PFSK-1 (cell line): Measurements from ENCODE around the gene SEC61A1.

Source experiments
- FOXP2 ChIP-seq: optimal IDR thresholded peaks from 2 replicates; pipeline ENCODE3; 2011; ENCODE audit warnings: borderline replicate concordance, control low read depth, inconsistent platforms; ENCODE audit not compliant: insufficient read depth; ENCODE audit errors: extremely low read length, extremely low read depth
- POLR2AphosphoS5 ChIP-seq: IDR thresholded peaks from 2 replicates; pipeline ENCODE4 v1.6.1; 2012; ENCODE audit warnings: low read depth, mild to moderate bottlenecking, control low read depth, low read length, moderate library complexity
- SIN3A ChIP-seq: IDR thresholded peaks from 2 replicates; pipeline ENCODE4 v1.6.1; 2012; ENCODE audit warnings: mild to moderate bottlenecking, low read length, moderate library complexity, borderline replicate concordance; ENCODE audit not compliant: insufficient read depth
- TAF1 ChIP-seq: IDR thresholded peaks from 2 replicates; pipeline ENCODE4 v1.6.1; 2012; ENCODE audit warnings: low read length, control low read depth, borderline replicate concordance; ENCODE audit not compliant: insufficient read depth
- TF ChIP-seq, protein P1 (sequence below), 2 experiments: IDR thresholded peaks; 2 replicates each; pipeline versions ENCODE4 v1.6.1 to v1.8.0; 2011 to 2012; ENCODE audit warnings: low read depth in 2 of 2, low read length in 2 of 2, control low read depth in 1 of 2, inconsistent platforms in 1 of 2, mild to moderate bottlenecking in 1 of 2, moderate library complexity in 1 of 2; ENCODE audit not compliant: insufficient read depth in 1 of 2

The SEC61A1 gene

DNA sequence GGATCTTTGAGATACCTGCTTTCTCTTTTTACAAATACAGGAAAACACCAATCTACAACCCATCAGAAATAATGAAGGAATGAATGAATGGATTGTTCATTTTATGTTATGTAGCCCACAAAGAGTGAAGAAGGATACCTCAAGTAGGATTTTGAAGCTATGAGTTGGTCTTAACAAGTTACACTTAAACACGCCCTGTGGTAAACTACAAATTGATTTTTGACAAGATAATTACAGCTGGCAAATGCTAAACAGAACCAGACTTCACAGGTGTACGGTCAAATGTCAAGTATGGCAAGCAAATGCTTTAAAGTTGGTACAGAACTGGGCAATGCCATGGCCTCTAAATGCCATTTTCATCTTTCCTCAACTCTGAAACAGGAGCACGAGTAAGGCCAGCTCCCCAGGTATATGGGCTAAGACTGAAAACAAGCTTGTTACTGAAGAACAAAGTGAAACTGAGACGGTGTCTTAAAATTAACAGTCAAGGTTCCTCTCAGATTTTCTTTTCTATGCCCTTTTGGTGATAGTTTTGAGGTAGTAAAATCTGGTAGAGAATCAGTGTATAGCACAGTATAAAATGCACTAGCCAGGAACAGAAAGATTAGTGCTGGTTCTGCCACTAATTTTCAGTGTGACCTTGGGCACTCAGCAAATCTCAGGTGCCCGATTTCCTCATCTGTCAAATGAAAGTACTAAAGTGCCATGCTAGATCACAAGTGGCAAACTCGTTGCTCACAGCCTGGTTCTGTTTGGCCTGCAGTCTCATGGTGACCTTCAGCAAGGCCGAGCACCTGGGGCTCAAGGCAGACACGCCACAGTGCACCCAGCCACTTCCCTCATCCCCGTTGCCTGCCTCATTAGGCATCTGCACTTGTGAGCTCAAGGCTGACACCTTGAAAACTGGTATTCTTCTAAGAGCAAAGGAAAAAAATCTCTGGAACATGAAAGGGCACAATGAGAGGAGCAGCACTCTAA is 61.9 kb downstream of the SEC61A1 start:
- TF ChIP-seq FOXP2 (no peak), SIN3A (no peak), POLR2AphosphoS5 (no peak), TAF1 (no peak)
- TF ChIP-seq, protein P1, sequence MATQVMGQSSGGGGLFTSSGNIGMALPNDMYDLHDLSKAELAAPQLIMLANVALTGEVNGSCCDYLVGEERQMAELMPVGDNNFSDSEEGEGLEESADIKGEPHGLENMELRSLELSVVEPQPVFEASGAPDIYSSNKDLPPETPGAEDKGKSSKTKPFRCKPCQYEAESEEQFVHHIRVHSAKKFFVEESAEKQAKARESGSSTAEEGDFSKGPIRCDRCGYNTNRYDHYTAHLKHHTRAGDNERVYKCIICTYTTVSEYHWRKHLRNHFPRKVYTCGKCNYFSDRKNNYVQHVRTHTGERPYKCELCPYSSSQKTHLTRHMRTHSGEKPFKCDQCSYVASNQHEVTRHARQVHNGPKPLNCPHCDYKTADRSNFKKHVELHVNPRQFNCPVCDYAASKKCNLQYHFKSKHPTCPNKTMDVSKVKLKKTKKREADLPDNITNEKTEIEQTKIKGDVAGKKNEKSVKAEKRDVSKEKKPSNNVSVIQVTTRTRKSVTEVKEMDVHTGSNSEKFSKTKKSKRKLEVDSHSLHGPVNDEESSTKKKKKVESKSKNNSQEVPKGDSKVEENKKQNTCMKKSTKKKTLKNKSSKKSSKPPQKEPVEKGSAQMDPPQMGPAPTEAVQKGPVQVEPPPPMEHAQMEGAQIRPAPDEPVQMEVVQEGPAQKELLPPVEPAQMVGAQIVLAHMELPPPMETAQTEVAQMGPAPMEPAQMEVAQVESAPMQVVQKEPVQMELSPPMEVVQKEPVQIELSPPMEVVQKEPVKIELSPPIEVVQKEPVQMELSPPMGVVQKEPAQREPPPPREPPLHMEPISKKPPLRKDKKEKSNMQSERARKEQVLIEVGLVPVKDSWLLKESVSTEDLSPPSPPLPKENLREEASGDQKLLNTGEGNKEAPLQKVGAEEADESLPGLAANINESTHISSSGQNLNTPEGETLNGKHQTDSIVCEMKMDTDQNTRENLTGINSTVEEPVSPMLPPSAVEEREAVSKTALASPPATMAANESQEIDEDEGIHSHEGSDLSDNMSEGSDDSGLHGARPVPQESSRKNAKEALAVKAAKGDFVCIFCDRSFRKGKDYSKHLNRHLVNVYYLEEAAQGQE (IDR thresholded peaks at IDR 0.05; ENCODE audit: insufficient read depth in 1 of 2, low read depth in 2 of 2, low read length in 2 of 2) = no peak
